Measurements from ENCODE around the gene ADD1. TPM values are rescaled to one million over a fixed set of nuclear protein-coding genes. Genes with fewer than 3 reads are reported as not detected.

The ADD1 gene
- total RNA-seq, 1 experiment from 2014 or later, result 139 TPM

- no peak overlapping the region for H3K27ac ChIP-seq
- peaks cover 26% of the 10 kb centered on the region for H3K4me1 ChIP-seq
- H3K27me3 ChIP-seq, result no peaks in the 10 kb centered on the region
- no peaks in the 10 kb centered on the region for H3K9me3 ChIP-seq (replicated peaks)
- DNase-seq, result no peak
- no peak overlapping the region for H3K4me3 ChIP-seq
- no peaks in the 10 kb centered on the region for H3K36me3 ChIP-seq
Measured at GRCh38 chr4:2865196-2865780, 21.6 kb downstream of the ADD1 start.

- no peaks in the 10 kb centered on the region for H3K9me3 ChIP-seq (replicated peaks)
- peaks cover 18% of the 10 kb centered on the region for H3K4me1 ChIP-seq
- no peak overlapping the region for H3K4me3 ChIP-seq
- no peaks in the 10 kb centered on the region for H3K36me3 ChIP-seq
- DNase-seq, result no peak
- no peaks in the 10 kb centered on the region for H3K27me3 ChIP-seq
- no peak overlapping the region for H3K27ac ChIP-seq
Measured at GRCh38 chr4:2866160-2866861, 22.7 kb downstream of the ADD1 start.

GRCh38 chr4:2866891-2867290 lies 23.2 kb downstream of the ADD1 start:
- no peaks in the 10 kb centered on the region for H3K27me3 ChIP-seq
- no peak for DNase-seq
- H3K4me3 ChIP-seq, result no peak overlapping the region
- H3K27ac ChIP-seq, result no peak overlapping the region
- no peaks in the 10 kb centered on the region for H3K9me3 ChIP-seq (replicated peaks)
- peaks cover 19% of the 10 kb centered on the region for H3K4me1 ChIP-seq
- H3K36me3 ChIP-seq, result no peaks in the 10 kb centered on the region

GRCh38 chr4:2867758-2868491 lies 24.3 kb downstream of the ADD1 start:
- DNase-seq, result peak in 1 of 2 experiments; percentile 38
- no peak overlapping the region for H3K27ac ChIP-seq
- peaks cover 27% of the 10 kb centered on the region for H3K4me1 ChIP-seq
- H3K27me3 ChIP-seq, result no peaks in the 10 kb centered on the region
- no peaks in the 10 kb centered on the region for H3K36me3 ChIP-seq
- no peaks in the 10 kb centered on the region for H3K9me3 ChIP-seq (replicated peaks)
- no peak overlapping the region for H3K4me3 ChIP-seq

DNA sequence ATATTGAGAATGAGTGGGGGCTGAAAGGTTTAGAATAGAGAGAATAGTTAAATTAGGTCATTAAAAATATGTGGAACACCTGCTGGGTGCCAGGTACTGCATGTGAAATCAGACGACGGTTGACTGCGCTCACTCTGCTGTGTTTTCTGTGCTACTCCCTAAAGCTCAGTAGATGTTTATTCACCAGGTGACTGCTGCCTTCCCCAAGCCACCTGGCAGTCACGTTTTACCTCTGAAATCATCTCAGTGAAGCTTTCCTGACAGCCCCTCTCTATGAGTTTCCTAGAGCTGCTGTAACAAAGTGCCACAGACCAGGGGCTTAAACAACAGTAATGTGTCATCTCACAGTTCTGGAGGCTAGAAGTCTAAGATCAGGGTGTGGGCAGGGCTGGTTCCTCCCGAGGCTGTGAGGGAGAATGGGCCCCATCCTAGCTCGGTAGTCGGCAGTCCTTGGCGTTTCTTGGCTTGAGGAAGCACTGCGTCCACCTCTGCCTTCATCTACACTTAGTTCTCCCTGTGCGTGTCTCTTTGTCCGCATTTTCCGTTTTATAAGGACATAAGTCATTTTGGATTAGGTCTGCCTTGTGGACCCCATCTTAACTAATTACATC lies 25.3 kb downstream of the ADD1 start:
- DNase-seq, result no peak
- Histone ChIP-seq H3K36me3 (peaks cover under 1% of the 10 kb centered on the region; the same call in 1 of the 2 replicates), H3K9me3 (replicated peaks) (no peaks in the 10 kb centered on the region), H3K4me1 (peaks cover 27% of the 10 kb centered on the region), H3K4me3 (no peak overlapping the region), H3K27ac (no peak overlapping the region), H3K27me3 (no peaks in the 10 kb centered on the region)

DNA sequence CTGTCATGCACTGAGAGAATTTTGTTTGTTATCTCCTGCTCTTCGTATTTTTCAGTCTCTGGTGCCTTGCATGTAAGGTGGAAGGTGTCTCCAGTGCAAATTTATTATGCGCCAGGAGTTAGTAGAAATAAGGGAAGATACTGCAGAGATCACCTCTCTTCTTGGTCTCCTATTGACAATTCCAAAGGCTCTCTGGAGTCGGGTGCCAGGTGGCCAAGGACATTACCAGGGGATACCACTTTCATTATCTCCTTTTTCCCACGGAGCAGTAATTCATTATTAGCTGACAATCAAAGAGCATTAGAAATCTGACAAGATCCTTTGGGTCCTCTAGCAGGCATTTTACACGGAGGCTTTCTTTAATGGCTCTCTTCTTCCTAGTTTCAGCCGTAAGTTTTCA lies 26.0 kb downstream of the ADD1 start:
- DNase-seq, result no peak
- Histone ChIP-seq H3K4me3 (no peak overlapping the region), H3K36me3 (peaks cover 2% of the 10 kb centered on the region; the same call in 1 of the 2 replicates), H3K4me1 (peaks cover 27% of the 10 kb centered on the region), H3K27ac (no peak overlapping the region), H3K27me3 (no peaks in the 10 kb centered on the region), H3K9me3 (replicated peaks) (no peaks in the 10 kb centered on the region)

DNA sequence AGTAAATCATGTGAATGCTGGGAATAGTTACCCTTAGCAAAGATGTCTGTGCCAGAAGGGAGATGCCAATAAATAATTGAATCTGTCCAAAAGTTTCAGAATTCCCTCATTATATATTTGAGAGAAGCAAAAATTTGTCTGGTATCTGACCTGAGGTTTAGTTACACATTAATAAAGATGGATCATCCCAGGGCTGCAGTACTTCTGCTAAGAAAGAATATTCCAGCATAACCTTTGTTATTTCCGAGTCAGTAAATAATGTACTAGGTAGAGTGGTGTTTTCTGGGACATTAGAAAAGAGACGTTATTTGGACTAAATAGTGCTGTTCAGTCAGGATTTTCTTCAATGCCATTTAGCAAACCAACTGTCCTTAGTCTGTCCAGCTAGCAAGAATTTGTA lies 26.4 kb downstream of the ADD1 start:
- H3K27me3 ChIP-seq, result no peaks in the 10 kb centered on the region
- no peak overlapping the region for H3K4me3 ChIP-seq
- no peak for DNase-seq
- peaks cover 27% of the 10 kb centered on the region for H3K4me1 ChIP-seq
- H3K27ac ChIP-seq, result no peak overlapping the region
- H3K9me3 ChIP-seq (replicated peaks), result no peaks in the 10 kb centered on the region
- H3K36me3 ChIP-seq, result peaks cover 2% of the 10 kb centered on the region; the same call in 1 of the 2 replicates

DNA sequence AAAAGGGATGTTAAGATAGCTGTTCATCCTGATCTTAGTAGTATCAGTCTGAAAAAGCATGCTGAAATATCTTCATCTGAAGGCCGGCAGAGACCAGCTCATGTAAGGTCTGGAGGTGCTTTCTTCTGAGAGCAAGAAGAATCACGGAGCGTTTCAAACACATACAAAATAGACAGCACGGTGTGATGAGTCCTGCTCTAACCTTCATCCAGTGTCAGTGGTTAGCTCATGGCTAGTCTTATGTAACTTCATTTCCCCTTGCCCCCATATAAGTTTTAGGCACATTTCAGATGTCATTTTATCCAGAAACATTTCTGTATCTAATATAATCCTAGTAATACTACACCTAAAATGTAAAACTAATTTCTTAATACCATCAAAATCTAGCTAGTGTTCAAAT lies 27.8 kb downstream of the ADD1 start:
- Histone ChIP-seq H3K36me3 (peaks cover 7% of the 10 kb centered on the region), H3K4me1 (peaks cover 25% of the 10 kb centered on the region), H3K9me3 (replicated peaks) (no peaks in the 10 kb centered on the region), H3K4me3 (no peak overlapping the region), H3K27me3 (no peaks in the 10 kb centered on the region), H3K27ac (peak overlapping the region; percentile 83)
- no peak for DNase-seq

- H3K27me3 ChIP-seq, result no peaks in the 10 kb centered on the region
- DNase-seq, result peak; percentile 32 to 74
- peak overlapping the region; percentile 83 for H3K27ac ChIP-seq
- H3K4me3 ChIP-seq, result no peak overlapping the region
- H3K36me3 ChIP-seq, result peaks cover 7% of the 10 kb centered on the region
- H3K4me1 ChIP-seq, result peaks cover 25% of the 10 kb centered on the region
- H3K9me3 ChIP-seq (replicated peaks), result no peaks in the 10 kb centered on the region
Measured at GRCh38 chr4:2871911-2872310, 28.3 kb downstream of the ADD1 start.

- H3K4me1 ChIP-seq, result peaks cover 15% of the 10 kb centered on the region
- DNase-seq, result no peak
- H3K4me3 ChIP-seq, result no peak overlapping the region
- no peak overlapping the region for H3K27ac ChIP-seq
- H3K36me3 ChIP-seq, result peaks cover 16% of the 10 kb centered on the region
- no peaks in the 10 kb centered on the region for H3K9me3 ChIP-seq (replicated peaks)
- H3K27me3 ChIP-seq, result no peaks in the 10 kb centered on the region
Measured at GRCh38 chr4:2873329-2873728, 29.7 kb downstream of the ADD1 start.

GRCh38 chr4:2874861-2875260 lies 31.2 kb downstream of the ADD1 start:
- no peak for DNase-seq
- H3K9me3 ChIP-seq (replicated peaks), result no peaks in the 10 kb centered on the region
- H3K27ac ChIP-seq, result no peak overlapping the region
- H3K36me3 ChIP-seq, result peaks cover 17% of the 10 kb centered on the region
- H3K4me1 ChIP-seq, result peaks cover 13% of the 10 kb centered on the region
- no peaks in the 10 kb centered on the region for H3K27me3 ChIP-seq
- no peak overlapping the region for H3K4me3 ChIP-seq

- H3K27me3 ChIP-seq, result no peaks in the 10 kb centered on the region
- H3K9me3 ChIP-seq (replicated peaks), result no peaks in the 10 kb centered on the region
- H3K4me1 ChIP-seq, result peaks cover 13% of the 10 kb centered on the region
- H3K36me3 ChIP-seq, result peaks cover 21% of the 10 kb centered on the region
- DNase-seq, result no peak
- H3K27ac ChIP-seq, result no peak overlapping the region
- H3K4me3 ChIP-seq, result no peak overlapping the region
Measured at GRCh38 chr4:2875556-2875955, 31.9 kb downstream of the ADD1 start.

DNA sequence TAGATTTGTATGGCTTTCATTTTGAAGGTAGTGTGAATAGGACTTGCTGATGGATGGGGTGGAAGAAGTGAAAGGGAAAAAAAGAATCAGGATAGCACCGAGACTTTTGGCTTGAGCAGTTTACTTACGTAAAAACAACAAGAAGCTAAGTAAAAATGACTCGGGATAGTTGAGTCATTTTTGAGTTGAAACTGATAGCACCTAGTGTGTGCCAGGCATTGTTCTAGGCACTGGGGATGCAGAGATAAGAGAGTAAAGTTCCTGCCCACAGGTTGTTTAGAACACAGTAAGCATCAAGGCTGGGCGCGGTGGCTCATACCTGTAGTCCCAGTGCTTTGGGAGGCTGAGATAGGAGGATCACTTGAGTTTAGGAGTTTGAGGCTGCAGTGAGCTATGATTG lies 34.7 kb downstream of the ADD1 start:
- peaks cover 40% of the 10 kb centered on the region for H3K36me3 ChIP-seq
- no peak overlapping the region for H3K4me3 ChIP-seq
- no peak overlapping the region for H3K27ac ChIP-seq
- H3K4me1 ChIP-seq, result no peaks in the 10 kb centered on the region
- no peaks in the 10 kb centered on the region for H3K9me3 ChIP-seq (replicated peaks)
- H3K27me3 ChIP-seq, result no peaks in the 10 kb centered on the region
- DNase-seq, result no peak

DNA sequence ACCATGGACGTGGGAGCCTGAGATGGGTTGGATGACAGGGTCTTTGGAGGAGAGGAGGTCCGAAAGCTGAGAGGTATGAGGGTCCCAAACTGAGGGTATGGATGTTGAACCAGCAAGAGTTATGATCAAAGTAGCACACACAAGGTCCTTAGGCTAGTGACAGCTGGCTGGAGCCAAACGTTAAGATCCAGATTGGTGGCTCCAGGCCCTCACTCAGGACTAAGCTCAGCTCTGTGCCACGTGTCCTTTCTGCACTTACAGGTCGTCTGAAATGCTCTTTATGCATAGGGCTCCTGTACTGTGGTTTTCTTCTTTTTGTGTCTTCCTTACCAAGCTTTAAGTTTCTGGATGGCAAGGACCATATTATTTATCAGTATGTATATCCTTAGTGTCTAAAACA lies 35.4 kb downstream of the ADD1 start:
- Histone ChIP-seq H3K36me3 (peaks cover 39% of the 10 kb centered on the region), H3K9me3 (replicated peaks) (no peaks in the 10 kb centered on the region), H3K4me3 (no peak overlapping the region), H3K4me1 (no peaks in the 10 kb centered on the region), H3K27ac (no peak overlapping the region), H3K27me3 (no peaks in the 10 kb centered on the region)
- DNase-seq, result no peak

GRCh38 chr4:2881431-2881830 lies 37.8 kb downstream of the ADD1 start:
- H3K9me3 ChIP-seq (replicated peaks), result no peaks in the 10 kb centered on the region
- no peaks in the 10 kb centered on the region for H3K27me3 ChIP-seq
- DNase-seq, result no peak
- H3K27ac ChIP-seq, result no peak overlapping the region
- no peak overlapping the region for H3K4me3 ChIP-seq
- peaks cover 39% of the 10 kb centered on the region for H3K36me3 ChIP-seq
- no peaks in the 10 kb centered on the region for H3K4me1 ChIP-seq
